A673 (cell line): ENCODE results near the gene ACP5.

Experiments
- EZH2 ChIP-seq: fragments of 200-600 bp; sonication (generic); IDR thresholded peaks from 2 replicates; pipeline ENCODE4 v1.6.1; 2017; ENCODE audit warnings: borderline replicate concordance, low read depth, mild to moderate bottlenecking, mixed read lengths, antibody characterized with exemption, low read length; ENCODE audit not compliant: poor library complexity, severe bottlenecking
- TF ChIP-seq, protein P1 (sequence below): fragments of 300-800, 200-600 bp; sonication (generic); conservative IDR thresholded peaks from 2 replicates; pipeline ENCODE4 v1.5.1; 2017; ENCODE audit warnings: low read depth, mild to moderate bottlenecking, antibody characterized with exemption, low read length, moderate library complexity, mixed read lengths

DNA sequence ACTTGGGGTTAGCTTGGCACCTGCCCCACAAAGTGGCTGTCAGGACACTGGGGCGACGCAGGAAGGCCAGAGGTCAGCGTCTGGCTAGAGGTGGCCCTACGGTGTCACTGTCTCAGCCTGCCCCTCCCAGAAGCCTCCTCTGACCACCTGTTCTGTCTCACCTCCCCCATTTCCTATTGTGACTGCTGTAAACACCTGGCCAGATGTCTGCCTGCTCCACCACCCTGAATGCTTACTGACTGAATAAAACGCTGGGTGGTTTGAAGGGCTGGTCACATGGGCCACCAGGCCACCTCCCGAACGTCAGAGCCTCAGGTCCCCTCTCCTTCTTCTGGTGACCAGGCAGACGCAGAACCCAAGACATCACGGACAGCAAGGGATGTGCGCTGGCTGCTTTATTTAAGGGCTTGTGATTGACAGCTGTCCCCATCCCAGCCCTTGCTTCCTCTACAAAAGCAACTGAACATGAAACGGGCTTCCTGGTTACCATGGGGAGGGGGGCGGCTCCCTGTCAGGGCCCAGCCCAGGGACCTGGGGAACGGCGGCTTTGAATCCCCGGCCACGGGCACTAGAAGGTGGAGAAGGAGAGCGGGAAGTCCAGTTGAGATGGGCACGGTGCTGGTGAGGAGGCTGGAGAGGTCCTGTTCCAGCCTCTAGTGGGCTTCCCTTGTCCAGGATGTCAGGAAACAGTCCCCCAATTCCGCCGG is 24.6 kb downstream of the ACP5 start:
- TF ChIP-seq, protein P1, sequence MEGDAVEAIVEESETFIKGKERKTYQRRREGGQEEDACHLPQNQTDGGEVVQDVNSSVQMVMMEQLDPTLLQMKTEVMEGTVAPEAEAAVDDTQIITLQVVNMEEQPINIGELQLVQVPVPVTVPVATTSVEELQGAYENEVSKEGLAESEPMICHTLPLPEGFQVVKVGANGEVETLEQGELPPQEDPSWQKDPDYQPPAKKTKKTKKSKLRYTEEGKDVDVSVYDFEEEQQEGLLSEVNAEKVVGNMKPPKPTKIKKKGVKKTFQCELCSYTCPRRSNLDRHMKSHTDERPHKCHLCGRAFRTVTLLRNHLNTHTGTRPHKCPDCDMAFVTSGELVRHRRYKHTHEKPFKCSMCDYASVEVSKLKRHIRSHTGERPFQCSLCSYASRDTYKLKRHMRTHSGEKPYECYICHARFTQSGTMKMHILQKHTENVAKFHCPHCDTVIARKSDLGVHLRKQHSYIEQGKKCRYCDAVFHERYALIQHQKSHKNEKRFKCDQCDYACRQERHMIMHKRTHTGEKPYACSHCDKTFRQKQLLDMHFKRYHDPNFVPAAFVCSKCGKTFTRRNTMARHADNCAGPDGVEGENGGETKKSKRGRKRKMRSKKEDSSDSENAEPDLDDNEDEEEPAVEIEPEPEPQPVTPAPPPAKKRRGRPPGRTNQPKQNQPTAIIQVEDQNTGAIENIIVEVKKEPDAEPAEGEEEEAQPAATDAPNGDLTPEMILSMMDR: no peak
- TF ChIP-seq EZH2: no peak
